Natural killer cell (primary cell): Measurements from ENCODE around the gene SLC17A8. TPM values are rescaled to one million over a fixed set of nuclear protein-coding genes. Genes with fewer than 3 reads are reported as not detected.

Experiments
- ATAC-seq, 3 donors: fragments of 150-1000 bp in 2 of 3; fragments of 200-7000 bp in 1 of 3; cut with Tn5 transposase; 1 replicate in 1 of 3; 2 replicates in 2 of 3; pipeline ENCODE4 v1.10.0; 2021; ENCODE audit warnings: mild to moderate bottlenecking in 2 of 3, moderate library complexity in 2 of 3
- DNase-seq, 2 donors: peaks; one replicate each; pipeline versions ENCODE4 v3.0.0 to v3.0.0-alpha.2; 2013 to 2021; ENCODE audit warnings: mixed read lengths in 1 of 2
- H3K27ac ChIP-seq: one replicate; pipeline ENCODE4 v1.5.1; 2013; ENCODE audit warnings: mild to moderate bottlenecking, low read length
- H3K27me3 ChIP-seq: one replicate; pipeline ENCODE4 v1.6.1; 2013; ENCODE audit warnings: low read length; ENCODE audit not compliant: control insufficient read depth, insufficient read depth
- H3K36me3 ChIP-seq: one replicate; pipeline ENCODE4 v1.6.1; 2013; ENCODE audit warnings: low read length; ENCODE audit not compliant: control insufficient read depth, insufficient read depth
- H3K4me1 ChIP-seq: one replicate; pipeline ENCODE4 v1.6.1; 2013; ENCODE audit warnings: low read length; ENCODE audit not compliant: control insufficient read depth, insufficient read depth
- H3K4me3 ChIP-seq: one replicate; pipeline ENCODE4 v1.5.1; 2013; ENCODE audit warnings: low read length
- H3K9me3 ChIP-seq: one replicate; pipeline ENCODE4 v1.6.1; 2013; ENCODE audit warnings: low read length; ENCODE audit not compliant: control insufficient read depth, insufficient read depth
- H3K27ac Mint-ChIP-seq, 2 donors: one replicate each; pipeline ENCODE4 v1.8.0; 2022; ENCODE audit warnings: mild to moderate bottlenecking in 2 of 2, mixed read lengths in 2 of 2, moderate library complexity in 1 of 2
- H3K27me3 Mint-ChIP-seq, 2 donors: one replicate each; pipeline ENCODE4 v1.8.0; 2022; ENCODE audit warnings: low read depth in 2 of 2, mixed read lengths in 2 of 2
- H3K36me3 Mint-ChIP-seq: one replicate; pipeline ENCODE4 v1.8.0; 2022; ENCODE audit warnings: mixed read lengths
- H3K4me1 Mint-ChIP-seq, 2 donors: one replicate each; pipeline ENCODE4 v1.8.0; 2022; ENCODE audit warnings: mixed read lengths in 2 of 2
- H3K4me3 Mint-ChIP-seq: one replicate; pipeline ENCODE4 v1.8.0; 2022; ENCODE audit warnings: mild to moderate bottlenecking, moderate library complexity, mixed read lengths
- H3K9me3 Mint-ChIP-seq, 2 donors: one replicate each; pipeline ENCODE4 v1.8.0; 2022; ENCODE audit warnings: mixed read lengths in 2 of 2
- WGBS: methylation state at CpG from one replicate; pipeline ENCODE4 v1.1.7; 2013; ENCODE audit warnings: missing lambda C conversion rate; ENCODE audit not compliant: insufficient coverage; 5-methylcytosine and 5-hydroxymethylcytosine counted together
- intact Hi-C: fragments of 100-400 bp; cut with micrococcal nuclease; formaldehyde crosslinking; loops from one replicate; pipeline ENCODE4 v1.14.2; 2022
- total RNA-seq, 4 donors: library from RNA; stranded (reverse); fragments of 120-200 nt in 1 of 4; gene quantifications; one replicate each; pipeline versions ENCODE4 v1.2.3 to v1.2.4, GENCODE V29; 2013 to 2022
- TF ChIP-seq, protein P1 (sequence below): fragments of 200-600 bp; IDR thresholded peaks from one replicate; pipeline ENCODE4 v1.8.0; 2022; ENCODE audit warnings: antibody characterized with exemption

The SLC17A8 gene
- total RNA-seq, 3 donors from 2014 or later (not counting 1 experiment from before 2014, with no cell fraction given): not detected

DNA sequence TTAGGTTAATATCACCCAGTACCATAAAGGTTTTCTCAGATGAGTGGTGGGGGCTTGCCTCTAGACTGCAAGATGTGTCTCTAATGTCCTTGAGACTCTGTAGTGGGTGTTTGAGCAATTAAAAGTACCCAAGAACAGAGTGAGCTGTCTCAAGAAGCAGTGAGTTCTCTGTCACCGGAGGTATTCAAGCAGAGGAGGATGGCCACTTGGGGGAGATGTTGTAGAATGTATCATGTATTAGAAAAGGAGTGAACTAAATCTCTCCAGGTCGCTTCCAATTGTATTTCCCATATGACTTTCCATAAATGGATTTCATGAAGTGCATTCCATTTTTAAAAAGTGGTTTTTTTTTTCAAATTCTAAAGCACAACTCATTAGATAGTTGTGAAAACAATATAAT lies 35.0 kb downstream of the SLC17A8 start:
- Histone ChIP-seq H3K9me3 (no peaks in the 10 kb centered on the region), H3K27ac (no peak overlapping the region), H3K27me3 (peaks cover 5% of the 10 kb centered on the region), H3K36me3 (no peaks in the 10 kb centered on the region), H3K4me3 (no peak overlapping the region), H3K4me1 (no peaks in the 10 kb centered on the region)
- Mint-ChIP-seq H3K36me3 (no peaks in the 10 kb centered on the region), H3K27ac (no peak overlapping the region), H3K4me3 (no peak overlapping the region), H3K27me3 (peaks cover 2 to 12% of the 10 kb centered on the region in 2 donors), H3K4me1 (no peaks in the 10 kb centered on the region), H3K9me3 (no peaks in the 10 kb centered on the region)
- ATAC-seq (no peak), DNase-seq (no peak)
- intact Hi-C loops: no loop called here
- TF ChIP-seq, protein P1, sequence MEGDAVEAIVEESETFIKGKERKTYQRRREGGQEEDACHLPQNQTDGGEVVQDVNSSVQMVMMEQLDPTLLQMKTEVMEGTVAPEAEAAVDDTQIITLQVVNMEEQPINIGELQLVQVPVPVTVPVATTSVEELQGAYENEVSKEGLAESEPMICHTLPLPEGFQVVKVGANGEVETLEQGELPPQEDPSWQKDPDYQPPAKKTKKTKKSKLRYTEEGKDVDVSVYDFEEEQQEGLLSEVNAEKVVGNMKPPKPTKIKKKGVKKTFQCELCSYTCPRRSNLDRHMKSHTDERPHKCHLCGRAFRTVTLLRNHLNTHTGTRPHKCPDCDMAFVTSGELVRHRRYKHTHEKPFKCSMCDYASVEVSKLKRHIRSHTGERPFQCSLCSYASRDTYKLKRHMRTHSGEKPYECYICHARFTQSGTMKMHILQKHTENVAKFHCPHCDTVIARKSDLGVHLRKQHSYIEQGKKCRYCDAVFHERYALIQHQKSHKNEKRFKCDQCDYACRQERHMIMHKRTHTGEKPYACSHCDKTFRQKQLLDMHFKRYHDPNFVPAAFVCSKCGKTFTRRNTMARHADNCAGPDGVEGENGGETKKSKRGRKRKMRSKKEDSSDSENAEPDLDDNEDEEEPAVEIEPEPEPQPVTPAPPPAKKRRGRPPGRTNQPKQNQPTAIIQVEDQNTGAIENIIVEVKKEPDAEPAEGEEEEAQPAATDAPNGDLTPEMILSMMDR: no peak
- 75% methylated on average over 1 of the region's 2 CpGs for WGBS

DNA sequence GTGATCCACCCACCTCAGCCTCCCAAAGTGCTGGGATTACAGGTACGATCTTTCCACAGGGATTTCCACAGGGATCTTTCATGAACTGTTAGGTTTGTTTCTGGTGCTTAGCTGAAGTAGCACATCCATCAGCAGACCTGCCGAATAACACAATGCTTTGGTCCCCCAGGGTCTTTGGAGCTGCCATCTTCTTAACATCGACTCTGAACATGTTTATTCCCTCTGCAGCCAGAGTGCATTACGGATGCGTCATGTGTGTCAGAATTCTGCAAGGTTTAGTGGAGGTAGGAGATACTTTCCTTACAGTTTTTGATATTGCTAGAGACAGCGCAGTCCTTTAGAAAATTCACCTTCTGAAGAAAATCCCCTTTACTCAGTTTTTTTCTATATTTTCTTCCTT lies 36.3 kb downstream of the SLC17A8 start:
- ATAC-seq (no peak), DNase-seq (no peak)
- Mint-ChIP-seq H3K4me1 (no peaks in the 10 kb centered on the region), H3K4me3 (no peak overlapping the region), H3K36me3 (no peaks in the 10 kb centered on the region), H3K27me3 (peaks cover 2 to 5% of the 10 kb centered on the region in 2 donors), H3K27ac (no peak overlapping the region), H3K9me3 (no peaks in the 10 kb centered on the region)
- WGBS: 94% methylated on average over 5 of the region's 6 CpGs
- H3K27me3 ChIP-seq: peaks cover 5% of the 10 kb centered on the region
- intact Hi-C loops: no loop called here
- no peak overlapping the region for H3K27ac ChIP-seq
- H3K4me3 ChIP-seq: no peak overlapping the region
- H3K9me3 ChIP-seq: no peaks in the 10 kb centered on the region
- H3K4me1 ChIP-seq: no peaks in the 10 kb centered on the region
- H3K36me3 ChIP-seq: no peaks in the 10 kb centered on the region
- TF ChIP-seq, protein P1: no peak

GRCh38 chr12:100395811-100396210 lies 38.9 kb downstream of the SLC17A8 start:
- TF ChIP-seq, protein P1: no peak
- Mint-ChIP-seq H3K4me1 (no peaks in the 10 kb centered on the region), H3K9me3 (peaks cover 0 to 2% of the 10 kb centered on the region in 2 donors), H3K27me3 (peaks cover 2 to 12% of the 10 kb centered on the region in 2 donors), H3K36me3 (no peaks in the 10 kb centered on the region), H3K27ac (no peak overlapping the region), H3K4me3 (no peak overlapping the region)
- no peak for DNase-seq
- Histone ChIP-seq H3K9me3 (no peaks in the 10 kb centered on the region), H3K4me3 (no peak overlapping the region), H3K4me1 (no peaks in the 10 kb centered on the region), H3K27me3 (peaks cover 5% of the 10 kb centered on the region), H3K27ac (no peak overlapping the region), H3K36me3 (no peaks in the 10 kb centered on the region)
- intact Hi-C loops: no loop called here
- ATAC-seq: no peak
- 90% methylated on average over 6 of the region's 6 CpGs for WGBS

- Mint-ChIP-seq H3K4me3 (no peak overlapping the region), H3K4me1 (no peaks in the 10 kb centered on the region), H3K27ac (no peak overlapping the region), H3K27me3 (peaks cover 3 to 7% of the 10 kb centered on the region in 2 donors), H3K9me3 (peaks cover 0 to 2% of the 10 kb centered on the region in 2 donors), H3K36me3 (no peaks in the 10 kb centered on the region)
- TF ChIP-seq, protein P1: no peak
- H3K36me3 ChIP-seq: no peaks in the 10 kb centered on the region
- no peaks in the 10 kb centered on the region for H3K27me3 ChIP-seq
- H3K4me1 ChIP-seq: no peaks in the 10 kb centered on the region
- DNase-seq (no peak), ATAC-seq (no peak)
- no peak overlapping the region for H3K27ac ChIP-seq
- intact Hi-C loops: no loop called here
- no peak overlapping the region for H3K4me3 ChIP-seq
- H3K9me3 ChIP-seq: no peaks in the 10 kb centered on the region
These were observed 41.4 kb downstream of the SLC17A8 start for GRCh38 chr12:100398307-100398706.
